ENCODE measurements around the gene FEZ2. TPM values are rescaled to one million over a fixed set of nuclear protein-coding genes. Genes with fewer than 3 reads are reported as not detected.

The FEZ2 gene, protein sequence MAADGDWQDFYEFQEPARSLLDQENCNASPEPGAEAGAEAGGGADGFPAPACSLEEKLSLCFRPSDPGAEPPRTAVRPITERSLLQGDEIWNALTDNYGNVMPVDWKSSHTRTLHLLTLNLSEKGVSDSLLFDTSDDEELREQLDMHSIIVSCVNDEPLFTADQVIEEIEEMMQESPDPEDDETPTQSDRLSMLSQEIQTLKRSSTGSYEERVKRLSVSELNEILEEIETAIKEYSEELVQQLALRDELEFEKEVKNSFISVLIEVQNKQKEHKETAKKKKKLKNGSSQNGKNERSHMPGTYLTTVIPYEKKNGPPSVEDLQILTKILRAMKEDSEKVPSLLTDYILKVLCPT
- total RNA-seq: 50.5 and 52.9 TPM in 2 replicates
- long read RNA-seq, partial matches to known transcripts: 2 of 10 reads
- long read RNA-seq, other reads (novel, unspliced or antisense): 7 of 10 reads

GRCh38 chr2:36597532-36598377 lies at the start of gene FEZ2:
Gene FEZ2 (minus strand): TSS chr2:36598168. CDS start chr2:36598142, 26 bp downstream.
- H3K4me3 Mint-ChIP-seq (ENCODE audit: unreplicated experiment): peak within 1 kb of the TSS; percentile 85
- H3K9me3 Mint-ChIP-seq (ENCODE audit: unreplicated experiment): no peaks in the 10 kb centered on the region
- H3K4me1 Mint-ChIP-seq (ENCODE audit: unreplicated experiment): peaks cover 30% of the 10 kb centered on the region
- DNase-seq (ENCODE audit: extremely low spot score, unreplicated experiment): peak; percentile 91
- no peaks in the 10 kb centered on the region for H3K27me3 Mint-ChIP-seq (ENCODE audit: unreplicated experiment)
- H3K27ac Mint-ChIP-seq (ENCODE audit: unreplicated experiment): peak within 1 kb of the TSS; percentile 77
- TF ChIP-seq, protein P1, sequence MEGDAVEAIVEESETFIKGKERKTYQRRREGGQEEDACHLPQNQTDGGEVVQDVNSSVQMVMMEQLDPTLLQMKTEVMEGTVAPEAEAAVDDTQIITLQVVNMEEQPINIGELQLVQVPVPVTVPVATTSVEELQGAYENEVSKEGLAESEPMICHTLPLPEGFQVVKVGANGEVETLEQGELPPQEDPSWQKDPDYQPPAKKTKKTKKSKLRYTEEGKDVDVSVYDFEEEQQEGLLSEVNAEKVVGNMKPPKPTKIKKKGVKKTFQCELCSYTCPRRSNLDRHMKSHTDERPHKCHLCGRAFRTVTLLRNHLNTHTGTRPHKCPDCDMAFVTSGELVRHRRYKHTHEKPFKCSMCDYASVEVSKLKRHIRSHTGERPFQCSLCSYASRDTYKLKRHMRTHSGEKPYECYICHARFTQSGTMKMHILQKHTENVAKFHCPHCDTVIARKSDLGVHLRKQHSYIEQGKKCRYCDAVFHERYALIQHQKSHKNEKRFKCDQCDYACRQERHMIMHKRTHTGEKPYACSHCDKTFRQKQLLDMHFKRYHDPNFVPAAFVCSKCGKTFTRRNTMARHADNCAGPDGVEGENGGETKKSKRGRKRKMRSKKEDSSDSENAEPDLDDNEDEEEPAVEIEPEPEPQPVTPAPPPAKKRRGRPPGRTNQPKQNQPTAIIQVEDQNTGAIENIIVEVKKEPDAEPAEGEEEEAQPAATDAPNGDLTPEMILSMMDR (IDR thresholded peaks at IDR 0.05): peak; percentile 11
- H3K36me3 Mint-ChIP-seq (ENCODE audit: unreplicated experiment): peaks cover 6% of the 10 kb centered on the region

DNA sequence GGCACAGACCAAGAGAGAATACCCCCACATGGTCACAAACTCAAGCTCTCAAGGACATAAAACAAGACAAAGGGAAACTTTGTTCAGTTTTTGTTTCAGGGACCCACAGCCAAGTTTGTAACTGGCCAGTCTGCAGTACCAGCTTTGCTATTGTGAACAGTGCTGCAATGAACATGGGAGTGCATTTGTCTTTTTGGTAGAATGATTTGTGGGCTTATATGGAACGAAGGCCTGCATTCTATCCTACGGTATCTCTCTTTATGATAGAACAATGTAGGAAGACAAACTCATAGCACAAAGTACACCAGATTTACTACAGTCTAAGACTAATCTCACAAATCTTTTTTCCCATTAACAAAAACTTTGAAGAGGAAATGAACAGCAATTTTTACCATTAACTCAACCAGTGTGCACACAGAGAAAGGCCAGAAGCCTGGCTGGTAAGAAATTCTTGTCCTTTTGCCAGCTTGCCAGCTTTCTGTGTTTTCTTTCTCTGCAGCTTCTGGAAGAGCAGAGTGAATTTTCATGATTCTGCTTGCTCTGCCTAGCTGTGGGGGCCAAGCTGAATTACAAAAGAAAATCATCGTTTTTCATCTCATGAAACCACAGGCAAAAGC lies 37.1 kb upstream of the FEZ2 start:
- DNase-seq (ENCODE audit: extremely low spot score, unreplicated experiment): no peak

DNA sequence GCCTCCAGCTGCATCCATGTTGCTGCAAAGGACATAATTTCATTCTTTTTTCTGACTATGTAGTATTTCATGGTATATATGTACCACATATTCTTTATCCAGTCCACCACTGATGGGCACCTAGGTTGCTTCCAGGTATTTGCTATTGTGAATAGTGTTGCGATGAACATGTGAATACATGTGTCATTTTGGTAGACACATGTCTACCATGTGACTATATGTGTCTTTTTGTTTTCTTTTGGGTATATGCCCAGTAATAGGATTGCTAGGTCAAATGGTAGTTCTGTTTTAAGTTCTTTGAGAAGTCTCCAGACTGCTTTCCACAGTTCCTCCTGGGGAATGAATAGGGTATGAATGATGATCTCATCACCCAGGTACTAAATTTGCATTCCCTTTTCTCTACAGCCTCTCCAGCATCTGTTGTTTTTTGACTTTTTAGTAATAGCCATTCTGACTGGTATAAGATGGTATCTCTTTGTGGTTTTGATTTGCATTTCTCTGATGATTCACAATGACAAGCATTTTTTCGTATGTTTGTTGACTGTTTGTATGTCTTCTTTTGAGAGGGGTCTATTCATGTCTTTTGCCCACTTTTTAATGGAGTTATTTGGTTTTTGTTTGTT lies 35.6 kb upstream of the FEZ2 start:
- DNase-seq (ENCODE audit: extremely low spot score, unreplicated experiment): no peak

More for the DNA sequence above, 37.1 kb upstream of the FEZ2 start:
- Mint-ChIP-seq H3K9me3 (ENCODE audit: unreplicated experiment) (peaks cover 8% of the 10 kb centered on the region), H3K36me3 (ENCODE audit: unreplicated experiment) (no peaks in the 10 kb centered on the region), H3K4me1 (ENCODE audit: unreplicated experiment) (peaks cover 14% of the 10 kb centered on the region), H3K27me3 (ENCODE audit: unreplicated experiment) (no peaks in the 10 kb centered on the region), H3K27ac (ENCODE audit: unreplicated experiment) (peak overlapping the region; percentile 41), H3K4me3 (ENCODE audit: unreplicated experiment) (no peak overlapping the region)
- TF ChIP-seq, protein P1 (IDR thresholded peaks at IDR 0.05): no peak

GRCh38 chr2:36626756-36627155 lies 28.8 kb upstream of the FEZ2 start:
- no peak overlapping the region for H3K4me3 Mint-ChIP-seq (ENCODE audit: unreplicated experiment)
- DNase-seq (ENCODE audit: extremely low spot score, unreplicated experiment): no peak
- H3K36me3 Mint-ChIP-seq (ENCODE audit: unreplicated experiment): no peaks in the 10 kb centered on the region
- peaks cover 4% of the 10 kb centered on the region for H3K9me3 Mint-ChIP-seq (ENCODE audit: unreplicated experiment)
- H3K4me1 Mint-ChIP-seq (ENCODE audit: unreplicated experiment): no peaks in the 10 kb centered on the region
- TF ChIP-seq, protein P1 (IDR thresholded peaks at IDR 0.05): no peak
- no peaks in the 10 kb centered on the region for H3K27me3 Mint-ChIP-seq (ENCODE audit: unreplicated experiment)
- no peak overlapping the region for H3K27ac Mint-ChIP-seq (ENCODE audit: unreplicated experiment)

More for the DNA sequence above, 35.6 kb upstream of the FEZ2 start:
- peaks cover 8% of the 10 kb centered on the region for H3K9me3 Mint-ChIP-seq (ENCODE audit: unreplicated experiment)
- no peak overlapping the region for H3K27ac Mint-ChIP-seq (ENCODE audit: unreplicated experiment)
- peaks cover 14% of the 10 kb centered on the region for H3K4me1 Mint-ChIP-seq (ENCODE audit: unreplicated experiment)
- no peaks in the 10 kb centered on the region for H3K27me3 Mint-ChIP-seq (ENCODE audit: unreplicated experiment)
- no peaks in the 10 kb centered on the region for H3K36me3 Mint-ChIP-seq (ENCODE audit: unreplicated experiment)
- H3K4me3 Mint-ChIP-seq (ENCODE audit: unreplicated experiment): no peak overlapping the region
- TF ChIP-seq, protein P1 (IDR thresholded peaks at IDR 0.05): no peak

Measured in osteocyte (in vitro differentiated cells).